ENCODE results near the gene GPR15LG.

DNA sequence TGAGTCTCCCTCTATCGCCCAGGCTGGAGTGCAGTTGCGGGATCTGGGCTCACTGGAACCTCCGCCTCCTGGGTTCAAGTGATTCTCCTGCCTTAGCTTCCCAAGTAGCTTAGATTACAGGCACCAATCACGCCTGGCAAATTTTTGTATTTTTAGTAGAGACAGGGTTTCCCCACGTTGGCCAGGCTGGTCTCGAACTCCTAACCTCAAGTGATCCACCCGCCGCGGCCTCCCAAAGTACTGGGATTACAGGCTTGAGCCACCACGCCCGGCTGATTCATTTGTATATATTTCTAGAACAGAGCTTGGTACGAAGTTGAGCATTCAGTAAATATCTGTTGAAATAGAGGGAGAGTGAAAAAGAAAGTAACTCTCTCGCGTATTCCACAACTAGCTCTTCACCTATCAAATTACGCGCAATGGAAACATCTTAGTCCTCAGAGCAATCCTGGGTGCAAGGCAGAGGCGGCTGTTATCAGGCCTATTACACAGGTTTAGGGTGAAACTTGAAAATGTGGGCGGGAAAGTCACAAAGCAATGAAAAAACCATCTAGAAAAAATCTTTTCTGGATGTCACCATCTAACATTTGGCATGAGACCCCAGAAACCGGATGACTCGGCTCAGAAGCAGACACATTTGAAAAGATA lies 35.0 kb upstream of the GPR15LG start:
- TF ChIP-seq, protein P1, sequence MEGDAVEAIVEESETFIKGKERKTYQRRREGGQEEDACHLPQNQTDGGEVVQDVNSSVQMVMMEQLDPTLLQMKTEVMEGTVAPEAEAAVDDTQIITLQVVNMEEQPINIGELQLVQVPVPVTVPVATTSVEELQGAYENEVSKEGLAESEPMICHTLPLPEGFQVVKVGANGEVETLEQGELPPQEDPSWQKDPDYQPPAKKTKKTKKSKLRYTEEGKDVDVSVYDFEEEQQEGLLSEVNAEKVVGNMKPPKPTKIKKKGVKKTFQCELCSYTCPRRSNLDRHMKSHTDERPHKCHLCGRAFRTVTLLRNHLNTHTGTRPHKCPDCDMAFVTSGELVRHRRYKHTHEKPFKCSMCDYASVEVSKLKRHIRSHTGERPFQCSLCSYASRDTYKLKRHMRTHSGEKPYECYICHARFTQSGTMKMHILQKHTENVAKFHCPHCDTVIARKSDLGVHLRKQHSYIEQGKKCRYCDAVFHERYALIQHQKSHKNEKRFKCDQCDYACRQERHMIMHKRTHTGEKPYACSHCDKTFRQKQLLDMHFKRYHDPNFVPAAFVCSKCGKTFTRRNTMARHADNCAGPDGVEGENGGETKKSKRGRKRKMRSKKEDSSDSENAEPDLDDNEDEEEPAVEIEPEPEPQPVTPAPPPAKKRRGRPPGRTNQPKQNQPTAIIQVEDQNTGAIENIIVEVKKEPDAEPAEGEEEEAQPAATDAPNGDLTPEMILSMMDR (IDR thresholded peaks at IDR 0.05; ENCODE audit: insufficient read depth, low read length, poor library complexity, severe bottlenecking): no peak
- no peak for TF ChIP-seq EZH2phosphoT487 (conservative IDR thresholded peaks at IDR 0.05; ENCODE audit: low read length)

All from SU-DHL-6 (cell line).